COLO829 (cell line): Measurements from ENCODE around the gene PMM2.
"Not testable (repeated sequence)": the region's sequence is repeated elsewhere in the genome, so short reads cannot be mapped to it uniquely, and the experiment has no call there.

Source experiments
- DNase-seq: peaks from one replicate; pipeline ENCODE4 v3.0.0; 2012; ENCODE audit warnings: low spot score

The PMM2 gene

DNA sequence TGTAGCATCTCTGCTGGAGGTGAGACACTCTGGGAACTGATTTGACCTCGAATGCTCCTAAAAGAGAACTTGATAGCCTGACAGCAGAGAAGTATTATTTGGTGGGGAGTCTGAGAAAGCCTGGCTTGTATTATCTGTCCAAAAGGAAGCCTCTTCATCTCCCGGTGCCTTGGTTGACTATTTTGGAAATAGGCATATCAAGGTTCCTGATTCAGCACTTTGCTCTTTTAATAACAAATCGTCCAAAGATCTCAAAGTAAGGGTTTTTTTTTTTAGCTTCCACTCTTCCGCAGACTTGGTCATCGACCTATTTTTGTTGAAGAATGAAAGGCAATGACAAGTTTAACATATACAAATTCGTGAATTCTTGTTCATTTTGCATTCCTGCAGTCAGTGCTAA is 15.0 kb upstream of the PMM2 start:
- no peak for DNase-seq

DNA sequence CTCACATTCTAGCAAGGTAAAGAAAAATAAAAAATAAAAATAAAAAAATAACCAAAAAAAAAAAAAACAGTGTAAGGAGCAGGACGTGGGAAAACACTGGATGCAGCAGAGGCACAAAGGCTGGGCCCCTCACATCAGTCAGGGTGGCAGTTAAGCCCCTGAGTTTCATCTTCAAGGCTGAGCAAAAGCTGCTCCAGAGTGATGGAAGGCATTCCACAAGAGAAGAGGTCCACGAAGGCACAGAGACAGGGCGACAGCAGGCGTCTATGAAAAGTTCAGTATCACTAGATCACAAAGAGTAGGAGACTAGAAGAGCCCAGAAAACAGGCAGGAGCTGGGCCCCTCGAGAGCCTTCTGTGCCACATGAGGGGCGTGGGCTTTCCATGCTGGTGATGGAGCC is 12.2 kb upstream of the PMM2 start:
- no peak for DNase-seq

DNA sequence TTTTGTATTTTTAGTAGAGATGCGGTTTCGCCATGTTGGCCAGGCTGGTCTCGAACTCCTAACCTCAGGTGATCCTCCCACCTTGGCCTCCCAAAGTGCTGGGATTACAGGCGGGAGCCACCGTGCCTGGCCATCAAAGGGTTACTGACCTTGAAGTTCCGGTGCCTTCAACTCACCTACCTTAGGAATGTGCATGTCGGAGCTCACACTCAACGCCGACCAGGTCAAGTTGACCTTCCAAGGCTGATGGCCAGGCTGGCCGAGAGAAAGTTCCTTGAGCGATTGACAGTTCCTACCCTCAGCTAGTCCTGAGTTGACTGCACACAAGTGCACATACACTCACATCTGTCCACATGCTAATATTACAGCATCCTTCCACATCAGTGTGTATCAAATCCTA is 11.3 kb upstream of the PMM2 start:
- DNase-seq: not testable (repeated sequence)

DNA sequence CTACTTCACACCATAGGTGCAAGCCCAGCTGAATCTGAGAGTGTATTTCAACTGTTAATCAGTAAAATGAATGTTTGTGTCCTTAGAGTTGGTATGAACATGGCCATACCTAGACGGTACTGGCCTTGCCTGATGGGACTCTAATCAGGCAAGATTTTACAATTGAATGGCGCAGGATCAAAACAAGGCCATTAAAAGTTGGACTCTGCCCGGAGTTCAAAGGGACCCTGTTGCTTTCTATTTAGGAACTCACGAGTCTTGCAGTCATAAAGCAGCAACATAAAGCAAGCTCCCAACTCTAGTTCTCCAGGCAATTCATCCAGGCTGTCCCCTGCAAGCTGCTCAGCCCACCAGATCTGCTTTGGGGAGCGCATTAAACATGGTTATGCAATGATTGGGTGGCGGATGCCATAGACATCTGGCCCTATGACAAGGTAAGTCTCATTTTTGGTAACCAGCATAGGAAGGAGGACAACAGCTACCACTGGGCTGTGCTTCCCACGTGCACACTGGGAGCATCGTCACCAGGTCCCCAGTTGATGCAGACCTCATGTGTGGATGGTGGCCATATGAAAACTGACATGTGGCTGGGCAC is 9.0 kb upstream of the PMM2 start:
- no peak for DNase-seq

DNA sequence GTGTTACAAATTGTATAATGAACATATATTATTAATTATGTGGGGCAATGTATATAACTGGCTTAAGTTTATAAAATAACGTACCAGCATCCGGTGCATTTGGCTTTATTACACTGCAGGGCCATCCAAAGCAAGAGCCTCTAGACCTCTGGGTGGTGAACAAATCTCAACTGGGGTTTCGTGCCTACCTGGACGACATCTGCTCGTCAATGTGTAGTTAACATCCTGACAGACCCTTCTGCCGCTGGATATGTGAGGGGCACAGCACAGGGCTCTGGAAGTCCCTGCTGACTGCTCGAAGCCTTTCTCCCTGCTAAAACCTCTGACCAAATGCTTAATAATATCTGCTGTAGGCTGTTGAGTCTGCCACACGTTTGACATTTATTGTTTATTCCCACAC is 2.5 kb upstream of the PMM2 start:
- no peak for DNase-seq

DNA sequence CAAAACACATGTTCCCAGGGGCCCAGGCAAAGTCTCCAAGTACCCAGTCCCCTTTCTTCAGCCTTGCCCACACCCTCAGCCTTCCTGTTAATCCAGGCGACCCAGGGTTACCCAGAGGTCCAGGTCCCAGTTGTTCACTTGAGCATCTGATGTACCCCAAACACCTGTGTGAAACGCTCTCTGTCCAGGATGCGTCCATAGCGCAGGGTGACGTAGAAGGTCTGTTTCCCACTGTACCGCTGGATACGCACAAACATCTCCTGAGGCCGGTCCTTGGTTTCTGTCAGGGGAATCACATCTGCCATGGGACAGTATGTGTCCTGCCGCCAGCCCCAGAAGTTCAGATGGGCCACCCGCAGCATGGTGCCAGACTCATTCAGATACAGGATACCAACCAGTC is 1.8 kb upstream of the PMM2 start:
- no peak for DNase-seq

DNA sequence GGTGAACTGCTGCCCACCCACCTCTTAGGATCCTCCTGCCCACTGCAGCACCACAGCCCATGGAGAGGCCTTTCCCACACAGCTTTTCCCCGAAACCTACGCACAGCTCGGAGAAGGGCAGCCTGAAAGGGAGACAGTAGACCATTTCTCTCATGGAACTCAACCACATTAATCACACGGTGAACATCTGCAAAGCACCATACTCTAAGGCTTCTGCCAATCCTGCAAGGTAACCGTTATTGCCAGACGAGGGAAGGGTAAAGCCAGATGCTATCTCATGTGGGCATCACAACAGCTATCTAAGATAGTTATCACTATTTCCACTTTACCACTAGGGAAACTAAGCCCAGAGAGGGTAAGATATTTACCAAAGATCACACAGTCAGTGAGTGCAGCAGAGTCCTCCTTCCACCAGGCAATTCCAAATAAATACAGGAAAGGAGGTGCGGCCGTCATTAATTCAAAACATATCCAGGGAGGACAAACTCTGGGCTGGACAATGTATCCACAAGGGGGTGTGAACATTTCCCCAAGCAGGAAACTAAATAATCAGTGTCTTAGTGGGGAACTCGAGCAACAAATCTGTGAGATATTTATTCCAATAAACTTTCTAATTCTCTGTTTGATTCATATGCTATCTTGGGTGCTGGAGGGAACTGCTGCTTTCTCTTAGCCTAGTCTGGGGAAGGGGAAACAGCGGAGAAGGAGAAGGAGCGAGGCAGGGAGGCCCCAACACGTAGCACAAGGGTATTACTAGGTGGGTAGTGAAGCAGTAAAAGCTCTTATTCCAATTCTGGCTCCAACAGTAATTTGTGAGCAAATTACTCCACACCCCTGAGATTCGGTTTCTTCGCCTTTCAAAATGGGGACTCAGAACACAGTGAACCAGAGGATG is 923 bp upstream of the PMM2 start:
- no peak for DNase-seq

DNA sequence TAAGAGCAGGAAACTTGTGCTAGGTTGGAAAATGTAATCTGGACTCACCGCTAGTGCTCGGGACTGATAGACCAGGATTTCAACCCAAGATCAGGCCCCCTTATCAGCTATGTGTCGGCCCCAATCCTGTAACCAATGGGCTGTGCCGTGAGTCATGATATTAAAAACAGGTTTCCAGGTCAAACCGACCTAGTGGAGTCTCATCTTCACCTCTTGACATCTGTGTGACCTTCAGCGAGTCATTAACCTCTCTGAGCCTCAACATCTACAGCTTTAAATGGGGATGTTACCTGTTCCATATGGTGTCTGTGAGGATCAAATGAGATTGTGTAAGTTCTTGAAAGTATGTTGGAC is 512 bp downstream of the PMM2 start:
- no peak for DNase-seq

DNA sequence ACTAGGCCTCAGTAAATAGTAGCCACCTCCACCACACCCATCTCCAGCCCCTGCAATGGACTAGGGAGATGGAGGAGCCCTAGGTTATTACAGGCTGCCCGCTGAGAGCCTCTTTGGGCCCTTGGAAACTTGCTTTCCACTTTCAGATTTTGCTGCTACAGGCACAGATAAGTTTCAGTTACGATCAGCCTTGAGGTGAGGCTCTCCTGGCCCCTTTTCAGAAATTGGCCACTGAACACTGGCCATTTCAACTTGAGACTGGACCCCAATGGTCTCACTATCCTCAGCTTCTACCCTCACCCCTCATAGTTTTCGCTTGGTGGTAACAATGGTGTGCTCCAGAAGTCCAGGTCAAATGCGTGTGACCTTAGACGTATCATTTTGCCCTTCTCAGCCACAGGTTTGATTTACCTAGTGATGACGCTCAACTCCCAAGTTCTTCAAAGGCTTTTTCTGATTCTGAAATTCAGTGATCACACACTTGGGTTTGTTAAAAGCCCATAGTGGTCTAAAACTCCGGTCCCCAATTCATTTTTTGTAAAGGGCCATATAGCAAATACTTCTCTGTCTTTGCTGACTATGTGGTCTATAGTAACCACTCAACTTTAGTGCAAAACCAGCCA is 1.0 kb downstream of the PMM2 start:
- DNase-seq: no peak

DNA sequence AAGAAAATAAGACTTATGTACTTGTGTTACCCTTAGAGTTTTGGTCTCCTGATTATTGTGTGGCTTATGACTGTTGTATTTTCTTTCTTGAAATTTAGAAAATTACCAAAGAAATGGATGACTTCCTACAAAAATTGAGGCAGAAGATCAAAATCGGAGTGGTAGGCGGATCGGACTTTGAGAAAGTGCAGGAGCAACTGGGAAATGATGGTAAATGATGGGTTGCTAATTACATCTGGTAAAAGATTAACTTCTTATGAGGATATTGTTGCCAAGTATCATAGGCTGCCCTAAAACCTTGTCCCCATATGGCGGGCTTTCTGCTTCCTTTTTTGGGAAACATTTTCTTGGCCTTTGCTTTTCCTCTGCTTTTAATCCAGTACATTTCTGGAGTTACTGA is 4.1 kb downstream of the PMM2 start:
- DNase-seq: no peak

DNA sequence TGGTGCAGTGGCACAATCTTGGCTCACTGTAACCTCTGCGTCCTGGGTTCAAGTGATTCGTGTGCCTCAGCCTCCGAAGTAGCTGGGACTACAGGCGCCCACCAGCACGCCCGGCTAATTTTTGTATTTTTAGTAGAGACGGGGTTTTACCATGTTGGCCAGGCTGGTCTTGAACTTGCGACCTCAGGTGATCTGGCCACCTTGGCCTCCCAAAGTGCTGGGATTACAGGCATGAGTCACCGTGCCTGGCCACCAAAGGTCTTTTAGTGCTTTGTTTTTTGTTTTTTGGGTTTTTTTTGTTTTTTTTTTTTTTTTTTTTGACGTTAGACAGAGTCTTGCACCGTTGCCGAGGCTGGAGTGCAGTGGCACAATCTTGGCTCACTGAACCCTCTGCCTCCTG is 6.1 kb downstream of the PMM2 start:
- not testable (repeated sequence) for DNase-seq

DNA sequence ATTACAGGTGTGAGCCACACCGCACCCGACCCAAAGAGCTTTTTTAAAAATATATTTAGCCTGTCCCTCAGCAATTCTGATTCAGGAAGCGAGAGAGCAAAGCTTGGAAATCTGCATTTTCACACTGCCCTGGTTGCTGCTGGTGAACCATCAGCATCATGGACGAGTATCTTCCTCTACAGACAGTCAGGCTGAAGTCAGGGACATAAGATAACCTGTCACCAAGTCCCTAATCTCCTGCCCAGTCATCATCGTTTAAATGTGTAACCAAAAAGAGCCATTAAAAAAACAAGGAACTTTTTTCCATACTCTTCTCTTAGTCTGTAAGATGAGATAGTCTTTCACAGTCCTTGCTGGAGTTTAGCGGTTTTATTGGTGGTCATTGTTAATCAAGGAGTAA is 6.7 kb downstream of the PMM2 start:
- DNase-seq: no peak

DNA sequence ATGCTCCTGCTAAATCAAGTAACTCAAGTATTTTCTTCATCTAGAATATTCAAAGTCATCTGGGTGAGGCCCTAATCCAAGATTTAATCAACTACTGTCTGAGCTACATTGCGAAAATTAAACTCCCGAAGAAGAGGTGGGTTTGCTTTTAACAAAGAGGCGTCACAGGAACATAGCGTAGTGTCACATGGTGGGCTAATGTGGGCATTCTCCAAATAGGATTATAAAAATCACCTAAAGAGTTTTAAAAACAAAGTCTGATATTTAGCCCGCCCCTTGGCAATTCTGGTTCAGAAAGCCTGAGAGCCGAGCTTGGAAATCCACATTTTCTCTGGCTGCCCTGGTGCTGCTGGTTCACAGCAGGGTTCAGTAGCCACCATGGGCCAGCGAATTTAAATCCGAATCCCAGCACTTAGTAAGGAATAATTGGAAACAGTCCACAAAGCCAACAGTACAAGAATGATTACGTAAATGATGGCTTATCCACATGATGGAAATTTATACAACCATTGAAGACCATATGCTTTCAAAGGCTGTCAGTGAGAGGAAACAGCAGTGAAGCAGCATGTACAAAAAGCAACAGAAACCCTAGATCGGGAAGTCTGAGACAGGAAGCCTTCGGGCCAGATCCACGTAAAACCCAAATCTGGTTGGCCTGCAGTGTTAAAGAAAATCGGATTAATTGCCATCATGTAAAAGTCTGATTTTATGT is 8.8 kb downstream of the PMM2 start:
- no peak for DNase-seq

DNA sequence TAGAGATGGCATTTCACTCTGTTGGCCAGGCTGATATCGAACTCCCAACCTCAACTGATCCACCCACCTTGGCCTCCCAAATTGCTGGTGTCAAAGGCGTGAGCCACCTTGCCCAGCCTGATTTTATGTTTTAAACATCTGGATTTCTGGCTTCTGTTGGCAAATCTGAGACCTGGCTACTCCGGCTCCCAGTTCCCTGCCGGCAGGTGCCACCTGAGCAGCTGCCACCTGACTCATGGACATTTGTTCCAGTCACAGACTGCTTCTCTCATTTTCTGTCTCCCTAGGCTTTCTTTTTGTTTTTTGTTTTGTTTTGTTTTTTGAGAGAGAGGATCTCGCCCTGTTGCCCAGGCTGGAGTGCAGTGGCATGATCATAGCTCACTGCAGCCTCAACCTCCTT is 9.6 kb downstream of the PMM2 start:
- DNase-seq: no peak

DNA sequence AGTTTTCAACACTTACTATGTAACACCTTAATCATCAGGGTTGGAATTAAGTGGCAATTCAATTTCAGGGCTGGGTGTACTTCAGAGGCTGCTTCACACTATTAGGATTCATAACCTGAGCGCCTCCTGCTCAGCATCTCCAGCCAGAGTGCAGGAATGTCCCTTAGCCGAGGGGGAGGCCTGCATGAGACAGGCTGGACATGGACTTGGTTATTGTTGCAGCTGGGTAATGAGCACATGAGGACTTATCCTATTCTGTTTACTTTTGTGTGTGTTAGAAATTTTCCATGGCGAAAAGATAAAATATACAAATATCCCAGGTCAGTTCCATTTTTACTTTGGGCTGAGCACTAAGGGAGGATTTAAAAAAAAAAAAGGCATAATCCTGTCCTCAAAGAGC is 10.4 kb downstream of the PMM2 start:
- DNase-seq: no peak

DNA sequence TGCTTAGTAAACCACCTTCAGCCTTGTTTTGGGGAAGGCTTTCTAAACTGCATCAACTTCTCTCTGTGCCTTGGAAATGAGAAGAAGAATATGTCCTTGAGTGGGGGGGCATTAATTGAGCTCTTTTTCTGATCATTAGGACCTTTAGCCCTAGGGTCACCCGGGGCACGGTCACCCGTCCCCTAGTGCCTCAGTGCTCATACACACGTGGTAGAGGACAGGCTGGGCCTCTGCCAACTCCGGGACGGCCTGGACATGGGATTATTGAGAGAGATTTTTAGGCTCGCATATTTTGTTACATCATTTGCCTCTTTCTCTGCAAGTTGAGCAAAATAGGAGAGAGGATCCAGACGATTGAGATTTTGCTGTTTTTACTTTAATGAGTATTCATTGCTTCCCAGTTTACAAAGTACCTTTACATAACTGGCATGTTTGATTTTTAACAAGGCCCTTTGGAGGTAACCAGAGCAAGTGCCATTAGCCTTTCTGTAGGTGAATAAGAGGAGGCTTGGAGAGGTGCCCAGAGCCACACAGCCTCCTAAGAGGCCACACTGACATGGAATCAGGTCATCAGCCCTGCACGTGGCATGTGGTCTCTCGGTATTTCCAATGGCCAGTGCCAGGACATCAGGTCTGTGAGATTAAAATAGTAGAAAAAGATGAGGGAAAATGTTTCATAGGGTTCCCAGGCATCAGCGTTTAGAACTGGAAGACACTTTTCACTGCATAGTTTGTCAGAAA is 11.1 kb downstream of the PMM2 start:
- no peak for DNase-seq

DNA sequence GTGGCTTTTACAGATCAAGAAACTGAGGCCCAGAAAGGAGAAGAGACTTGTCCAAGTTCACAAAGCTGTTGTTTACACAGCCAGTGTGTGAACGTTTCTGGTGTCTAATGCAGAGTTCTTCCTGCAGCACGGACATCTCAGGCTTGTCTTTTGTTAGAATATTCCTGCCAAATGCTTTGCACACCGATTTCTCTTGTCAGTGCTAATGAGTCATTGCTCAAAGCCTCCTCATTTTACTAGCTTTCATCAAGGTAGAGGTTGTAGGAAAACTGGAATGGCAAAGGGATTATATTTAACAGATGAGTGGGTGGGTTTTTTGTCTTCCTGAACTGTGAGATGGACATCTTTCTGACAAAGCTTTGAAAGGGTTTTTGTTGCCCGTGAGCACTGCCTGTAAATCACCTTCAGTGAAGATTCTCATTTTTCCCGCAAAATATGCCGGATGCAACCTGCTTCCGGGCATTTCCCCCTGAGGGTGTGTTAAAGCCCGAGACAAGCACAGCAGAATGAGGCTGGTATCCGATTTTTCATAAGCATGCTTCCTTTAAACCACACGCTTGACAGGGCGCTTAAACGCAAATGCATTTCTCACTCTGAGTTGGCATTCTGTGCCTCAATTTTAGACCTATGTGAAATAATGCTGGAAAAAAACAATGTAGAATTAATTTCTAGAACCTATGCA is 14.7 kb downstream of the PMM2 start:
- DNase-seq: no peak

DNA sequence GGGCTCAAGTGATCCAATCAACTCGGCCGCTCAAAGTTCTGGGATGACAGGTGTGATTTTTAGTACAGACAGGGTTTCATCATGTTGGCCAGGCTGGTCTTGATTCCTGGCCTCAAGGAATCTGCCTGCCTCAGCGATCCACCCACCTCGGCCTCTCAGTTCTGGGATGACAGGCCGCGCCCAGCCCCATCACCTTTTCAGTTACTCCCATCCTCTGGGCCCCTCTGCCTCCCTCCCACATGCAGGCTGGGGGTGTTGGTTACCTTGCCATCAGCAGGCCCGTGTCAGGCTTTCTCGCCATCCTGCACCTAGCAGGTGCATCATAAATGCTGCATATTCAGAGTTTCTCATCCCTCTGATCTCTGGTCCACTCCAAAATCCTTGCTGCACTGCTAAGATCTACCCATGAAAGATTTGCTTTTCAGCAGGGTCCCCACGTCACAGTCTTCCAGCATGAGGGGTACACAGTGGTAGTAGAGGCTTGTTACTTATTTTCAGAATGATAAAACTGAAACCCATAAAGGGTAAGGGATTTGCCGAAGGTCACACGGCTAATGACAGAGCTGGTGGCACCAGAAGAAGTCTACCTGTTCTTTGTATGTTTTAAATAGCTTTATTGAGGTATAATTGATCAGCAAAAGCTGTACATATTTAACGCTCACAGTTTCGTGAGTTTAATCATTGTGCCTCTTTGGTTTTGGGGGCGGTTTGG is 16.6 kb downstream of the PMM2 start:
- DNase-seq: no peak

DNA sequence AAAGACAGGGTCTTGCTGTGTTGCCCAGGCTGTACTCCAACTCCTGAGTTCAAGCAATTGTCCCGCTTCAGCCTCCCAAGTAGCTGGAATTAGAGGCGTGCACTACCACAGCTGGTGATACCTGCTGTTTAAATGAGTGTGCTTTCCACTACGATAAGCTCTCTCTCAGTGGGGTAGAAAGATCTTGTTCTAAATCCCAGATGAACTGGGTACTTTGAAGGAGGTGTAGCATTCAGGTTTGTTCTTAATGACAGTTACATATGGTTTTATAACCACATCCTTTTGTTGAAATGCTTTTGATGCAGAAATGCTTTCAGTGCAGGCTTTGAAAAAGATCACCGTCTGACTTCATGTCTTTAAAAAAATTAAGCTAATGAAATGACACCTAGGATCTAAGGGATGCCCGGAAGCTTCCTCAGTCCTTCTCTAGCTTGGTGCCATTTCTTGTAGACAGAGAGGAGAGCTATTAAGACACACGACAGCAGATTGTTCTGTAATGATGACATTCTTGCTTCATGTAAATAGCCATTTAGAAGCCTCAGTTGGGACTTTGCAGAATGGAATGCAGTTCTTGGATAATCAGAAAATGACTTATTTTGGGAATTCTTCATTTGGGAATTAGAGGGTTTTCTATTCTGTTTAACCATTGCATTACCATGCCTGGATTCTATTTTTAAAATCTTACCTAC is 19.5 kb downstream of the PMM2 start:
- no peak for DNase-seq
